OCI-LY7 (cell line): ENCODE data around the gene ZNF480. TPM values are rescaled to one million over a fixed set of nuclear protein-coding genes. Genes with fewer than 3 reads are reported as not detected.
"Not testable (repeated sequence)": the region's sequence is repeated elsewhere in the genome, so short reads cannot be mapped to it uniquely, and the experiment has no call there.

Experiments
- BruUV-seq: library from RNA; stranded (reverse); fragments of 400-500 nt; replicated peaks from 2 replicates; lab custom pipeline; 2021; lab: Mats Ljungman, UMichigan
- CTCF ChIA-PET: fragments of 300-600 bp; sonication (Branson Sonifier 250); formaldehyde crosslinking; loops from one replicate; lab custom pipeline; 2022; ENCODE audit warnings: antibody characterized with exemption; ENCODE audit not compliant: unreplicated experiment; lab: Charles Lee
- POLR2A ChIA-PET: fragments of 300-600 bp; sonication (Branson Sonifier 250); formaldehyde crosslinking; loops from one replicate; lab custom pipeline; 2022; ENCODE audit warnings: antibody characterized with exemption; lab: Charles Lee
- DNase-seq: peaks from one replicate; pipeline ENCODE4 v3.0.0-alpha.2; 2015; ENCODE audit warnings: low spot score
- H2AFZ ChIP-seq: fragments of 200-600 bp; sonication (generic), shearing (Covaris generic); 2 replicates; pipeline ENCODE4 v1.6.1; 2014; ENCODE audit warnings: mild to moderate bottlenecking, antibody characterized with exemption, low read length, moderate library complexity
- H3K27ac ChIP-seq: fragments of 200-600 bp; sonication (generic); 2 replicates; pipeline ENCODE4 v1.5.1; 2014; ENCODE audit warnings: mixed run types, low read depth, mild to moderate bottlenecking, moderate library complexity, low read length, inconsistent platforms; ENCODE audit not compliant: poor library complexity, severe bottlenecking
- H3K36me3 ChIP-seq: fragments of 200-600 bp; sonication (generic); 2 replicates; pipeline ENCODE4 v1.6.1; 2014; ENCODE audit warnings: mild to moderate bottlenecking, antibody characterized with exemption, low read length, moderate library complexity, mixed read lengths; ENCODE audit not compliant: insufficient read depth
- H3K4me1 ChIP-seq: fragments of 200-600 bp; sonication (generic); 2 replicates; pipeline ENCODE4 v1.5.1; 2014; ENCODE audit warnings: mild to moderate bottlenecking, low read length; ENCODE audit not compliant: insufficient read depth, poor library complexity, severe bottlenecking
- H3K4me2 ChIP-seq: fragments of 200-600 bp; sonication (generic); 2 replicates; pipeline ENCODE4 v1.6.1; 2014; ENCODE audit warnings: mild to moderate bottlenecking, low read length
- H3K4me3 ChIP-seq: fragments of 200-600 bp; sonication (generic); 2 replicates; pipeline ENCODE4 v1.5.1; 2014; ENCODE audit warnings: mild to moderate bottlenecking, low read depth, low read length; ENCODE audit not compliant: poor library complexity, severe bottlenecking
- H3K79me2 ChIP-seq: fragments of 200-600 bp; sonication (generic); 2 replicates; pipeline ENCODE4 v1.6.1; 2016; ENCODE audit warnings: low read depth, mild to moderate bottlenecking, low read length, moderate library complexity, mixed read lengths; ENCODE audit not compliant: insufficient read depth
- H3K9me2 ChIP-seq: fragments of 200-600 bp; sonication (generic); 2 replicates; pipeline ENCODE4 v1.6.1; 2016; ENCODE audit warnings: mild to moderate bottlenecking, low read length, mixed read lengths; ENCODE audit not compliant: insufficient read depth
- H3K9me3 ChIP-seq: fragments of 200-600 bp; sonication (generic); 2 replicates; pipeline ENCODE4 v1.6.1; 2014; ENCODE audit warnings: mild to moderate bottlenecking, mixed run types, low read length, mixed read lengths
- H4K20me1 ChIP-seq: fragments of 200-600 bp; sonication (generic); 2 replicates; pipeline ENCODE4 v1.6.1; 2014; ENCODE audit warnings: mild to moderate bottlenecking, antibody characterized with exemption, low read length, moderate library complexity, mixed read lengths; ENCODE audit not compliant: insufficient read depth
- EZH2phosphoT487 ChIP-seq: fragments of 200-600 bp; sonication (generic); IDR thresholded peaks from 2 replicates; pipeline ENCODE4 v1.6.1; 2018; ENCODE audit warnings: low read depth, borderline replicate concordance, mild to moderate bottlenecking, mixed run types, antibody characterized with exemption, low read length, moderate library complexity, mixed read lengths
- intact Hi-C: fragments of 100-400 bp; cut with micrococcal nuclease; formaldehyde crosslinking; loops from one replicate; pipeline ENCODE4 v1.10.0; 2022; ENCODE audit not compliant: unreplicated experiment
- total RNA-seq, 2 experiments: library from RNA; depleted of rRNA in 1 of 2; stranded (reverse); fragments of >200 nt in 1 of 2; shearing (Covaris generic) in 1 of 2; gene quantifications; 2 replicates each; pipeline ENCODE4 v1.2.3, GENCODE V29; 2014 to 2022
- TF ChIP-seq, protein P1 (sequence below): fragments of 200-600 bp; sonication (generic); conservative IDR thresholded peaks from 2 replicates; pipeline ENCODE4 v1.5.1; 2014; ENCODE audit warnings: mild to moderate bottlenecking, antibody characterized with exemption, low read length, moderate library complexity, mixed read lengths

Gene ZNF480
- total RNA-seq, 2 experiments from 2014 or later: 12.0 to 15.5 TPM

DNA sequence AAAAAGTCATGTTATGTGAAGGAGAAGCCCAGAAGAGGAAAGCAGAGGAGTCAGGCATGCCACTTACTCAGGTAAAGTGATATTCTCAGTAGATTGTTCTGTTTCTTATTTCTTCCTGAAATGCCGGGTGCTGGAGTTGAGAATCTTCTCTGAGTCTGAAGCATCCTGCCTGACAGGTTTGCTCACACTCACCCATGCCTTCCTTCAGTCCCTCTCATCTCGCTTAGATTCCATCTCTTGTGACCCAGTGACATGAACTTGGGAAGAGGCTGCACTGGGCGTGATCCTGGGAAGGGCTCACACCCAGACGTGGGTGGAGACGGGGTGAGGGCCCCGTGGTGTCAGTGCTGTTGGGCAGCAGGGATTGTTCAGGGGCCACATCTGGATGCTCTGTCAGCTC is 19.5 kb upstream of the ZNF480 start:
- TF ChIP-seq, protein P1, sequence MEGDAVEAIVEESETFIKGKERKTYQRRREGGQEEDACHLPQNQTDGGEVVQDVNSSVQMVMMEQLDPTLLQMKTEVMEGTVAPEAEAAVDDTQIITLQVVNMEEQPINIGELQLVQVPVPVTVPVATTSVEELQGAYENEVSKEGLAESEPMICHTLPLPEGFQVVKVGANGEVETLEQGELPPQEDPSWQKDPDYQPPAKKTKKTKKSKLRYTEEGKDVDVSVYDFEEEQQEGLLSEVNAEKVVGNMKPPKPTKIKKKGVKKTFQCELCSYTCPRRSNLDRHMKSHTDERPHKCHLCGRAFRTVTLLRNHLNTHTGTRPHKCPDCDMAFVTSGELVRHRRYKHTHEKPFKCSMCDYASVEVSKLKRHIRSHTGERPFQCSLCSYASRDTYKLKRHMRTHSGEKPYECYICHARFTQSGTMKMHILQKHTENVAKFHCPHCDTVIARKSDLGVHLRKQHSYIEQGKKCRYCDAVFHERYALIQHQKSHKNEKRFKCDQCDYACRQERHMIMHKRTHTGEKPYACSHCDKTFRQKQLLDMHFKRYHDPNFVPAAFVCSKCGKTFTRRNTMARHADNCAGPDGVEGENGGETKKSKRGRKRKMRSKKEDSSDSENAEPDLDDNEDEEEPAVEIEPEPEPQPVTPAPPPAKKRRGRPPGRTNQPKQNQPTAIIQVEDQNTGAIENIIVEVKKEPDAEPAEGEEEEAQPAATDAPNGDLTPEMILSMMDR: no peak
- no peak for TF ChIP-seq EZH2phosphoT487
- Histone ChIP-seq H3K36me3 (peaks cover 94% of the 10 kb centered on the region), H2AFZ (no peak overlapping the region), H3K4me2 (no peak overlapping the region), H4K20me1 (no peaks in the 10 kb centered on the region), H3K9me2 (no peaks in the 10 kb centered on the region), H3K79me2 (peaks cover 95% of the 10 kb centered on the region), H3K4me1 (peaks cover 4% of the 10 kb centered on the region), H3K4me3 (no peak overlapping the region), H3K27ac (no peak overlapping the region), H3K9me3 (peaks cover 32% of the 10 kb centered on the region)
- intact Hi-C loops: no loop called here
- BruUV-seq: no TSS peak
- ChIA-PET CTCF (no interaction called here), POLR2A (no interaction called here)
- no peak for DNase-seq

- Histone ChIP-seq H3K27ac (no peak overlapping the region), H2AFZ (no peak overlapping the region), H3K36me3 (peaks cover 98% of the 10 kb centered on the region), H4K20me1 (no peaks in the 10 kb centered on the region), H3K4me1 (no peaks in the 10 kb centered on the region), H3K4me2 (no peak overlapping the region), H3K79me2 (peaks cover 9% of the 10 kb centered on the region; the same call in 1 of the 2 replicates), H3K9me2 (no peaks in the 10 kb centered on the region), H3K9me3 (no peaks in the 10 kb centered on the region), H3K4me3 (no peak overlapping the region)
- ChIA-PET POLR2A (no interaction called here), CTCF (no interaction called here)
- intact Hi-C loops: no loop called here
- no peak for DNase-seq
- no TSS peak for BruUV-seq
- no peak for TF ChIP-seq EZH2phosphoT487
- TF ChIP-seq, protein P1: no peak
Observed at GRCh38 chr19:52286256-52286655, 10.7 kb upstream of the ZNF480 start.

DNA sequence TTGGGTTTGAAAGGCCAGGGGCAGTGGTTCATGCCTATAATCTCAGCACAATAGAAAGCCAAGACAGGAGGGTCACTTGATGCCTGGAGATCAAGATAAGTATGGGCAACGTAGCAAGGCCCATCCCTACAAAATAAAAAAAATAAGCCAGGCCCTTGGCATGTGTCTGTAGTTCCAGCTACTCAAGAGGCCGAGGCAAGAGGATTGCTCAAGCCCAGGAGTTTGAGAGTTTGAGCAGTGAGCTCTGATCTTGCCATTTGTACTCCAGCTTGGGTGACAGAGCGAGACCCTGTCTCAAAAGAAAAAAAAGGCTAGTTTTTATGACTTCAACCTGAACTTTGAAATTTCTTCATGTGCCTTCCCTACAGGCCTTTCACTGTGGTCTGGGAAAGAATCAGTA is 5.2 kb upstream of the ZNF480 start:
- Histone ChIP-seq H3K4me1 (peaks cover 6% of the 10 kb centered on the region), H3K9me2 (no peaks in the 10 kb centered on the region), H3K79me2 (no peaks in the 10 kb centered on the region), H4K20me1 (no peaks in the 10 kb centered on the region), H3K27ac (no peak overlapping the region), H3K36me3 (peaks cover 63% of the 10 kb centered on the region), H3K4me2 (no peak overlapping the region), H2AFZ (no peak overlapping the region), H3K9me3 (no peaks in the 10 kb centered on the region), H3K4me3 (no peak overlapping the region)
- DNase-seq: no peak
- BruUV-seq: no TSS peak
- TF ChIP-seq, protein P1: no peak
- TF ChIP-seq EZH2phosphoT487: no peak
- intact Hi-C loops: no loop called here
- ChIA-PET CTCF (no interaction called here), POLR2A (no interaction called here)

DNA sequence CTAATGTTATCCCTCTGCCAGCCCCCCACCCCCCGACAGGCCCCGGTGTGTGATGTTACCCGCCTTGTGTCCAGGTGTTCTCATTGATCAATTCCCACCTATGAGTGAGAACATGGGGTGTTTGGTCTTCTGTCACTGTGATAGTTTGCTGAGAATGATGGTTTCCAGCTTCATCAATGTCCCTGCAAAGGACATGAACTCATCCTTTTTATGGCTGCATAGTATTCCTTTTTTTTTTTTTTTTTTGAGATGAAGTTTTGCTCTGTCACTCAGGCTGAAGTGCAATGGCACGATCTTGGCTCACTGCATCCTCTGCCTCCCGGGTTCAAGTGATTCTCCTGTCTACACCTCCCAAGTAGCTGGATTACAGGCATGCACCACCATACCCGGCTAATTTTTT is 4.0 kb upstream of the ZNF480 start:
- H4K20me1 ChIP-seq, CTCF ChIA-PET, H3K4me3 ChIP-seq, DNase-seq, POLR2A ChIA-PET, H3K27ac ChIP-seq, H2AFZ ChIP-seq, H3K79me2 ChIP-seq, H3K9me3 ChIP-seq, BruUV-seq, intact Hi-C loops, H3K9me2 ChIP-seq, H3K4me1 ChIP-seq, H3K4me2 ChIP-seq: not testable (repeated sequence)
- H3K36me3 ChIP-seq: peaks cover 52% of the 10 kb centered on the region
